Right ventricle myocardium superior (tissue), 1 donor: ENCODE measurements around the gene GPC6. TPM values are rescaled to one million over a fixed set of nuclear protein-coding genes. Genes with fewer than 3 reads are reported as not detected.
A peak's percentile ranks its signal among the peaks of the same experiment; 100 is the strongest.

ENCODE experiments used
- ATAC-seq: fragments of 200-7000 bp; cut with Tn5 transposase; one replicate; pipeline ENCODE4 v1.9.1; 2020; ENCODE audit warnings: mild to moderate bottlenecking; ENCODE audit not compliant: poor library complexity
- DNase-seq: peaks from one replicate; pipeline ENCODE4 v3.0.0-alpha.2; 2020
- intact Hi-C: fragments of 100-400 bp; cut with DNase I; formaldehyde crosslinking; loops from one replicate; pipeline ENCODE4 v1.11.2; 2022
- total RNA-seq: library from RNA; stranded (reverse); fragmentation: NEBNext Ultra II Directional; extraction: Animal tissue kit (Norgen Biotek cat#: 25700); gene quantifications from one replicate; pipeline ENCODE4 v1.2.1, GENCODE V29; 2021
- donor health status: DM: no; HTN: yes; CAD: no; lungs with severe emphysema.

The GPC6 gene
- total RNA-seq, 1 donor from 2014 or later, result 3.3 TPM

DNA sequence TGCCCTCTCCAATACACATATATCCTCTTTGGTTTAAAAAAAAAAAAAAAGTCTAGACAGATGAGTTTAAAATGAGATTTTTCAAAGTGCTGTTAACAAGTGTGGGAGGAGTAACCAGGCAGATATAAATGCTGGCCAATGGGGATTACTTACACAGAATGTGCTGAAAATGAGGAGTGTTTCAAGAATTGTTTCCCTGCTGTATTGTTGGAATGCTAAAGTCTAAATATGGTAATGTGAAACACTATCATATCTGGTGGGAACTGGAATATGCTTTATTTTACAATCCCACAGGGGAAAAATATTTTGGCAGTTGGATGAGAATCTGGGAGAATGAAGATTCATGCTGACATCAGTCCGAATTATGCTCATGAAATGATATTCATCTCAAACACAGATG is 1002.2 kb downstream of the GPC6 start:
- ATAC-seq (peak; percentile 48), DNase-seq (no peak)
- intact Hi-C loops, result no loop called here

DNA sequence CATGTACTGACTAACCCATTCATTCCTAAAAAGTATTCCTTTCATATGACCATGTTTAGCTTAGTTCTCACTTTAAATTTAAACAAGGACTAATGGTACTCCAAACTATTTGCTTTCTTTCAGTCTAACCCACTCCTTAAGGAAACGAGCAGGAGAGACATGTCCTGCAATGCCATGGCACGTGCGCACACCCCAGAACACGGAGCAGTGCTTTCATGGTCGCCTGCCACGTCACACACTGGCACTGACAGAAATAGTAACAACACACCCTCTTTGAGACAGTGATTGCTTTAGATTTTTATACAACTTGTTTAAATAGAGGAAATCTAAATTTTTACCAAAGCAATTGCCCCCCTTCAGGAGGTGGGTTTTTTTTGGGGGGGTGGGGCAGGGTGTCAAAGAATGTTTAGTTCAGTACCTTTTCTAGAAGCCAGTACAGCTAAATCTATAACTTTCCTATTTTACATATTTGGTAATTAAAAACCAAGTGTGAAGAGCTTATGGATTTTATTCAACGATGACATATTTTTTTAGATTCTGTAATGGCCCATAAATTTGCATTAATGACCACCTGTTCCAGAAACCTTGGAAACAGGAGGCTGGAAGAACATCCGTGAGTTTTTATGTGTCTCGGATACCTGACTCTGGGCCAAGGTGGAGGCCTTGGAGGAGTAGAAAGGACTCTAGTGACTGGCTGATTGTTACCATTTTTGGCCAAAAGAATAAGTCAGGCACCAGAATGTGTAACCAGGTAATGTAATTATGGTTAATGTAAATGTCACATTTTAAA is 1005.7 kb downstream of the GPC6 start:
- ATAC-seq (no peak), DNase-seq (no peak)

DNA sequence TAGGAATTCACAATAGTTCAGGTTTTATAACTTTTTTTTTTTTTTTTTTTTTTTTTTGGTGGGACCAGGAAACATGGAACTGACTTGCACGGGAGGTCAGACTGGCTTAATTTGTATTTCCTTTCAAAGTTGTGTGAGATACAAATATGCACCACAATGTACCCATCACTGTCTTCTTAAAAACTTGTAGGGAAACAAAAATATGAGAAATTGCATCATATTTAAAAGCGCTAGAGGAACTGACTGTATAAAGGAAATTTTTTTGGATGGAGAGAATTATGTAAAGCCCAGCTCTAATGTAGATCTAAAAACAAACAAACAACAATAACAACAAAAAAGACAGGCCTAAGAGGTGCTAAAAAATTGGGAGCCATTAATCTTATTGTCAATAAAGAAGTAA is 1006.3 kb downstream of the GPC6 start:
- intact Hi-C loops, result no loop called here
- no peak for ATAC-seq
- no peak for DNase-seq

More for the DNA sequence above, 1005.7 kb downstream of the GPC6 start:
- intact Hi-C loops, result no loop called here

DNA sequence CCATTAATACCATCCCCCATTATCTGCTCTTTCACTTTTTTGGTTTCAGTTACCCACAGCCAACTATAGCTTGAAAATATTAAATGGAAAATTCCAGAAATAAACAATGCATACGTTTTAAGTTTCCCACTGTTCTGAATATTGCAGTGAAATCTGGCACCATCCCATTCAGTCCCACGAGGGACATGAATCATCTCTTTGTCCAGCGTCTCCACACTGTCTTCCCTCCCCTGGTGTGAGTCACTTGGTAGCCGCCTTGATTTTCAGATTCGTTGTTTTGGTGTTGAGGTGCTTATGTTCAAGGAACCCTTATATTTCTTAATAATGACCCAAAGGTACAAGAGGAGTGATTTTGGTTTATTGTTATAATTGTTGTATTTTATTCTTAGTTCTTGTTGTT is 1006.8 kb downstream of the GPC6 start:
- intact Hi-C loops, result no loop called here
- ATAC-seq (no peak), DNase-seq (no peak)

DNA sequence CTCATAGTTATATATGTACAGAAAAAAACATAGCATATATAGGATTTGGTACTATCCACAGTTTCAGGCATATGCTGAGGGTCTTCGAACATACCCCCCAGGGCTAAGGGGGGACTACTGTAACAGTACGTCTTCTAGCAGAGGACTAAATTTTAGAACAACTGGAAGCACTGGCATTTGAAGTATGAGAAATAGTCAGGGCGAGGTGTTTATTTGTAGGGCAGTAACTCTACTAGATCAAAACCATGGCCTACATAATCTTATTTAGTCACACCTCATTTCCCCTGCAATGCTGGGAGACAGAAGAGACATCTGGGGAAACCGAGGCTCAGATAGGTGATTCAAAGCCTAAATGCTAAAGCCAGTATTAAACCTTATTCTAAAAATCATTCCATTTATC is 1007.2 kb downstream of the GPC6 start:
- ATAC-seq (no peak), DNase-seq (no peak)
- intact Hi-C loops, result no loop called here

DNA sequence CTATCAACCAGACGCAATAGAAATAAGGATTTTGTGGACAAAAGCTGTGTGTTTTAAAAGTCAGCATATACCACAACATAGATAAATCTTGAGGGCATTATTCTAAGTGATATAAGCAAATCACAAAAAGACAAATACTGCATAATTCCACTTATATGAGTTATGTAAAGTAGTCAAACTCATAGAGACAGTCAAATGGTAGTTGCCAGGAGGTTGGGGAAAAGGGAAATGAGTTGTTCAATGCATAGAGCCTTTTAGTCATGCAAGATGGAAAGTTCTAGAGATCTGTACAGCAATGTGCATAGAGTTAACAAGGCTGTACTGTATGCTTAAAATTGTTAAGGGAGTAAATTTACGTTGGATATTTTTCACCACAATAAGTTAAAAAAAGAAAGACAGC is 1008.1 kb downstream of the GPC6 start:
- ATAC-seq (no peak), DNase-seq (no peak)
- intact Hi-C loops, result no loop called here

DNA sequence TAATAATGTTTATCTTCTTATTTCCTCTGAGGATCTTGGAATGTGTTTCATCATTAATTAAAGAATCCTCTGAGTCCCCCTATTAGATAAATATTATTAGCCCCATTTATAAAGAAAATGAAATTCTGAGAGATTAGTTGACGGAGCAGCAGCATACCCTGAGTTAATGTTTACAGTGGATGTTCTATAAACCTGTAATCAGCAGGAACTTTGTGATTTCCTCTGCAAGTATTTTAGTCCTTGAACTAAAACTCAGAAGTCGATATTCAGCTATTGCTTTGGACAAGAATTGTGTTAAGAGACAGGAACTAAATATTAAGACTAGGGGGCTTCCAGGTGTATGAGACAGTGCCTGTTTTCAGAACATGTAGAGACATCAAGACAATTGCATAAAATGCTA is 1009.5 kb downstream of the GPC6 start:
- ATAC-seq, result no peak
- intact Hi-C loops, result no loop called here
- no peak for DNase-seq

DNA sequence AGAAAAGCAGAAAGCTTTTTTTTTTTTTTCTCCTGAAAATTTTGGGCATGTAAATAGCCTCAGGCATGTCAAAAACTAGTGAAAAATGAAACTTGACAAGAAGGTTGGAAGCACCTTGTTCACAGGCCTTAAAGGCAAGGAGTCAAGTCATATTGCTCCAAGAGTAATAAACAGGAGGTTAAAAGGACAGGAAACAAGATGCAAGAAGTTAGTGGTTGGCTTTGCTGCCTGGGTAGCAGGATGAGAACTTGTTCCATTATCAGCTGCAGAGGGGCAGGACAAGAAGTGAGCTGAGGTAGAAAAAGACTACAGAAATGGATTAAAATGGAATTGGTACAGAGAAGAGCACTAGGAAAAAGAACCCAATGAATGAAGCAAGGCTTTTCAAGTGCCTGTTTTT is 1010.3 kb downstream of the GPC6 start:
- no peak for ATAC-seq
- intact Hi-C loops, result no loop called here
- DNase-seq, result no peak

DNA sequence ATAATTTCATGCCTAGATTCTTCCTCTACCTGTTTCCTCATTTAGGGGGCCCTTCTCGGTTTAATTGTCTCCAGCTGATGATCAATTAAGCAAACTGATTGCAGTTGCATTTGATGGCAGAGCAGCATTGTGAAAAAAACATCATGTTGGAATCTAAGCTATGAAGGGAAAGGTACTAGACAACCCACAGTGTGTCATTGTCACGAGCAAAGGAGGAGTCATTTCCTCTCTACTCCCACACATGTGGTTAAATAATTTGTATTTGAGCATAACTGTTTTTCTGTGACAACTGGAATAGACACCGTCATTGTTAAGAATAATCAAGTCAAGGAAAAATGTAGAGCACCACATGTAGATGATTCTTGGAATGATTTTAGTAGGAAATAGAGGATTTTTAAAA is 1012.5 kb downstream of the GPC6 start:
- no peak for ATAC-seq
- no peak for DNase-seq
- intact Hi-C loops, result no loop called here

DNA sequence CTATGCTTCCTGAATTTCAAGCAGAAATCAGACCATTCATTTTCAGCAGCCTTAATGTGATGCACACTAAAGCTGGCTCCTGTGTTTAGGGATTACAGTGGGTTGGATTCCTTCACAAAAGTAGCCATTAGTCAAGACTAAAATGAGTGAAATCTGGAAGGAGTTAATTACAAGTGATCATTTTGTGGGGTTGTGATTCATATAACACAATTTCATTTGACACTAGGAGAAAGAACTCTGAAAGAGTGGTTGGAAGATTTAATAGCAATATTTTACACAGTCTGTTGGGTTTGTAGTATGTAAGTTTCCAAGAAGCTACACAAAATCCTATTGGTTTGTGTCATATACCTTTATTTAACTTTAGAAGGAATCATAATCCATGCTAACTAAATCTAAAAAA is 1015.9 kb downstream of the GPC6 start:
- DNase-seq (no peak), ATAC-seq (no peak)
- intact Hi-C loops, result no loop called here

DNA sequence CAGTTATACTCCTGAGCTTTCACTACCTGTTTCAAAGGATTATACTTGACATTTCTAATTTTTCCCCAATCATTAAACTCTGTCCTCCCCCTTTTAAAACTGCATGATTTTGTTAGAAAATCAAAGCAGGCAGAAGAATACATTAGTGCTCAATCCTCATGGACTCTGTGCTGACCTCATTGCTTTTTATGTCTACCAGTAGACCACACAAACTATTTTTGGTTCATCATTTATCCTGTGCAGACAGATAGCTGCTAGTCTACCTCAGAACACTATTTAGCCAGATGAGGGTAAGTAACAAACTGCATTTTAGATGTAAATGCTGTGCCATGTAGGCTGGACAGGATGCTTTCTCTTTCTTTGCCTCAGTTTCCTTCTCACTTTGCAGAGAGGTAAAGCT is 1016.9 kb downstream of the GPC6 start:
- ATAC-seq (no peak), DNase-seq (no peak)
- intact Hi-C loops, result no loop called here

DNA sequence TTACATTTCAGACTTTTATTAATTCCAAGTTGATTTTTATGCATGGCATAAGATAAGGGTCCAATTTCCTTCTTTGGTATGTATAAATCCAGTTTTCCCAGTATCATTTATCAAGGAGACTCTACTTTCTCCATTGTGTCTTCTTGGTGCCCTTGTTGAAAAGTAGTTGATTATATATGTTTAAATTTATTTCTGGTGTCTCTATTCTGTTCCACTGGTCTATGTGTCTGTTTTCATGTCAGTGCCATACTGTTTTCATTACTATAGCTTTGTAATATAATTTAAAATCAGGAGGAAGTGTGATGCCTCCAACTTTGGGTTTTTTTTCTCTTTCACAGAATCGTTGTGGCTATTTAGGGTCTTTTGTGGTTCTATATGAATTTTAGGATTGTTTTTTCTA is 1019.9 kb downstream of the GPC6 start:
- ATAC-seq, result no peak
- DNase-seq, result no peak
- intact Hi-C loops, result no loop called here

DNA sequence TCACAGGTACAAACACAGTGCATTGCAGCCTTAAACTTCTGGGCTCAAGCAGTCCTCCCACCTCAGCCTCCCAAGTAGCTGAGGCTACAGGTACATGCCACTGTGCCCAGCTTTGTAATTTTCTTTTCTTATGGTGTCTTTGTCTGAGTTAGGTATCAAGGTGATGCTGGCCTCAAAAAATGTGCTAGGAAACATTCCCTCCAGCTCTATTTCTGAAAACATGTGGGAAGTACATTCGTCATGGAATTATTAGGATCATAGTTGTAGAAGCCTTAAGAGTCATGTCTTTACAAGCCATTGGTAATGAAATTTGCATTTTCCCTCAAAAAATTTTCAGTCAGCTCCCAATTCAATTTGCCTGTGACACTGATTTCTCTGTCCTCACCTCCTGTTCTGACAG is 1021.3 kb downstream of the GPC6 start:
- no peak for ATAC-seq
- intact Hi-C loops, result no loop called here

DNA sequence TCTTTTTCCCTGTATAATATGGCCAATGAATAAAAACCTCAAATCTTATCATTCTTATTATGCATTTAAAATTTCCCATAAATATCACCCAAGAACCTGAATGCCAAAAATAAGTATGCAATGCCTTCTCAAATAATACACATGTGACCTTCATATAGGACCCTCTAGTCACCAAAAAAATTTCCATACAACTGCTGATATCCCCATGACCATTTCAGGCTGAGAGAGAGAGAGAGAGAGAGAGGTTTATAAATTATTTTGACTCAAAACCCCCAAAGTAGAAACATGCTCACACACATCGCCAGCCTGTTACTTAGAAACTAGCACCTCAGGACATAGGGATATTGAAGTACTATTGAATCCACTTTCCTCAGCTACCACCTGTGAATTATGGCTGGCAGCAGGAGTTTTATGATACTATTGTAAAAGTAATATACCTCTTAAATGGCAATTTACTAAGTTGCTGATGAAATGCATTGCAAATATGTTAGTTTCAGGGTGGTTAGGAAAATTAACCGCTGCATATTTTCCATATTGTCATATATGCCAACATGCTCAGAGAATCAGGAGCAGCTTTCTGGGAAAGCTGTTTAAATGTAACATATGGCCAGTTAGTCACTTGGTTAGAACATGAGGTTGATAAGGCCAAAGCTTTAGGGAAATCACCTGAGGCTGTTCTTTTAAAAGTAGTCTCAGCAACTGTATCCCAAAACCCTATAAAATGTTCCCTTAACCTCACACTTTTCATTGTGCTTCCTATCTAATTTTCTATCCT is 1022.0 kb downstream of the GPC6 start:
- DNase-seq (no peak), ATAC-seq (no peak)
- intact Hi-C loops, result no loop called here

More for the DNA sequence above, 1021.3 kb downstream of the GPC6 start:
- DNase-seq, result no peak

DNA sequence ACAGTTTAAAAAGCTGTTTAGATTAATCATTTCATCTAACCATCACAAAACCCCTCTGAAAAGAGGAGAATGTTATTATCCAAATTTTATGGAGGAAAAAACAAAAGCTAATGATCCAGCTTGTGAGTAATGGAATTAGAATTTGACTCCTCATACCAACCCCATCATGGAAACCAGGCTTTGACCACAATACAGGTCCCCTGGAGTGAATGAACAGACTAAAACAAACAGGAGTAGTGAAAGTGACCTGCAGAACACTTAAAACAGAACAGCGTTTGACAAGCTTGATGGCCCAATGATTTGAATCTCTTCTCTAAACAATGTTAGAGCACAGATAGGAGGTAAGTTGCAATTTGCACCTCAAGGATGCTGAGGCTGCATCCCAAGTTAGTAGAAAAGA is 1022.9 kb downstream of the GPC6 start:
- no peak for DNase-seq
- intact Hi-C loops, result no loop called here
- ATAC-seq, result no peak

DNA sequence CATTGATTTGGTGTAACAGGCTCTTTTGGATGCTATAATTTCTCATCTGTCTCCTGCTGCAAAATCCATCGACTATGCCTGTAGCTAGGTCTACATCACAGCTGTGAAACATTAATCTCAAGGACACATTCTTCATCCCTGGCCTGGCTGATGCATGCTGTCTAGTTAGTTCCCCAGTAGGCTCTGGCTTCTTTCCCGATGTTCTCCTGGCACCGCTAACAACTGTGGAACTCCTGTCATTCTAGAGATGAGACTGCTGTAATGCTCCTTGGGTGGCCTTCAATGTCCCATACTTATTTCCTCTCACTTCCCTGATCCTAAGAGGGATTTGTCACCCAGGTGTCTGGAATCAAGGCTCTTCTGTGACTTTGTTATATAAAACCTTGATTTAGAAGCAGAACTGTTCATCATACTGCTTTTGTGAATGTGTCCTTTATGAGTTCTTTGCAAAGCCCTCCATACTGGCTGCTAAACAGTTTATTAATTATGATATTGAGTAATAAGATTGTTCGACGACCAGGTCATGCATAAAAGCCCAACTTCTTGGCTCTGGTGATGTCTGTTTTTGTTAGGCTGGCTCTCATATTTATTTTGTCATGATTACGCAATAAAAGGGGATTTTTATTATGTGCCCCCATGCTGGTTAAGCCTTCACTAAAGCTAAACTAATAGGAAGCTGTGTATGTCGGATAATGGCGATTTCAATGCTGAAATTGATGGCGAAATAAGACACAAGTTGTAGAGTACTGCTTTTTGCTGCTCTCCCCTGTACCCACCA is 1025.4 kb downstream of the GPC6 start:
- ATAC-seq (peak; percentile 70), DNase-seq (peak; percentile 42)
- intact Hi-C loops, result no loop called here

DNA sequence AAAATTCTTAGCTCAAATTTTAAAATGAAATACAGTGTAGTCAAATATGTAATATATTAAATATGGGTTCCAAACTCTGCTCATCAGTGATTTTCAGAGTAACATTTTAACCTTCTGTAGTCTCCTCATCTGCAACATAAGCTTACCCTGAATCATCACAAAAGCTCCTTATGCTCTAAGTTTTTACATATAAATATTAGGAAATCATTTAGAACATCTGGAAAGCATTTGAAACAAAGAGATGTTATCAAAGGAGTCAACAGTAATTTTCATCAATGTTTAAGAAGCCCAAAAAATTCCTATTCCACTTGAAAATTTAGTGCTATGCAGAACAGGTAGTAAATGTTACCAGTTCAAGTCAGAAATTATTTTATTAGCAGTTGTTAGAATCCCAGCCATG is 1028.1 kb downstream of the GPC6 start:
- ATAC-seq (no peak), DNase-seq (no peak)

DNA sequence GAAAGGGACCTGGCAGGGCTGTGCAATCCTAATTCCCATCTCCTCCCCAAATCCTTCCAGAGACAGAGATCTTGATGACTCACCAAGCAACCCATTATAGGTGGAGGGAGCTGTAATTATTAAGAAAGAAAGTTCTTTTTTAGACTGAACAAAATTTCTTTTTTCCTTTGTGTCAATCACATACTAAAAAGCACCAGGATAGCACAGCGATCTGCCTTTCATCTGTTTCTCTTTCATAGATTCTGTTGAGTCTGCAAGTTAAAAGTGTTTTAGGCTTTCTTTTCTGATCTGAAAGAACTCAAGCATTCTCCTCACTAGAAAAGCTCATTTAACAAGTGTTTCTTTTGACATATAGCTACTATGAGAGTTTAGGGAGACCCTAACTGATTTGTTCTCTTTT is 1030.1 kb downstream of the GPC6 start:
- no peak for ATAC-seq
- no peak for DNase-seq
- intact Hi-C loops, result no loop called here

More for the DNA sequence above, 1028.1 kb downstream of the GPC6 start:
- intact Hi-C loops, result no loop called here

DNA sequence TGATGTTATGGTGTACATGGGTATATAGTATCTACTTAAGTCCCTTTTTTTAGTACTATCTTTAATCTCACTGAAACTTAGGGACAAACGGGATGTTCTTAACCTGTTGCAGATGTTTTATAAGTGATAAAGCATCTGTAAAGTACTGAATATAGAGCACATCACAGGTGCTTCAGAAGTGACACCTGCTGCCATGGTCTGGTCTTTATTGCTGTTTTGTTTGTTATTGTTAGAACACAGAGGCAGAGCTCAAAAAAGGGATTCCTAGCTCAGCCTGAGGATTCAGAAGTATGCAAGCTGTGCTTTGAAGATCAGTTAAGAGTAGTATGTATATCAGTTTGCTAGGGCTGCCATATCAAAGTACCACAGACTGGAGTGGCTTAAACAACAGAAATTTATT is 1033.4 kb downstream of the GPC6 start:
- intact Hi-C loops, result no loop called here
- no peak for ATAC-seq

DNA sequence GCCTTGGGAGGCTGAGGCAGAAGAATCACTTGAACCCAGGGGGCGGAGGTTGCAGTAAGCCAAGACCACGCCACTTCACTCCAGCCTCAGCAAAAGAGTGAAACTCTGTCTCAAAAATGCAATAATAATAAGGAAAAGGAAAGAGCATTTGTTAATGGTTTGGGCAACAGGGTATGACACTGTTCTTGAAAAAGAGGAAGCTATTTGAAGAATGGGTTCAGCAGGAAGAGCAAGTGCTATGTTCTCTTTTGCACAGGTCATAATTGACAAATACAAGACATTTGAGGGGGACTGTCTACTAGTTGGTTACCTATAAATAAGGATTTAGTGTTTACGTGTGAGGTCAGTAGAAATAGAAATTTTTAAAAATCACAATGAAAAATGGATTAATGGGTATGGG is 1034.6 kb downstream of the GPC6 start:
- no peak for ATAC-seq
- no peak for DNase-seq
- intact Hi-C loops, result no loop called here

More for the DNA sequence above, 1033.4 kb downstream of the GPC6 start:
- DNase-seq, result no peak
